ES-I3 (cell line): ENCODE measurements around the gene PLXNA4.

ENCODE experiments used
- H3K36me3 ChIP-seq: 2 replicates; pipeline ENCODE4 v1.6.1; 2013; ENCODE audit warnings: mild to moderate bottlenecking, low read length, control low read depth, moderate library complexity; ENCODE audit not compliant: insufficient read depth
- H3K4me1 ChIP-seq: 2 replicates; pipeline ENCODE4 v1.6.1; 2013; ENCODE audit warnings: mild to moderate bottlenecking, control low read depth, low read length; ENCODE audit not compliant: insufficient read depth
- H3K9ac ChIP-seq: 2 replicates; pipeline ENCODE4 v1.6.1; 2013; ENCODE audit warnings: low read depth, mild to moderate bottlenecking, low read length, moderate library complexity
- H3K9me3 ChIP-seq: 2 replicates; pipeline ENCODE4 v1.6.1; 2013; ENCODE audit warnings: mild to moderate bottlenecking, low read length, moderate library complexity; ENCODE audit not compliant: control insufficient read depth, insufficient read depth

The PLXNA4 gene

DNA sequence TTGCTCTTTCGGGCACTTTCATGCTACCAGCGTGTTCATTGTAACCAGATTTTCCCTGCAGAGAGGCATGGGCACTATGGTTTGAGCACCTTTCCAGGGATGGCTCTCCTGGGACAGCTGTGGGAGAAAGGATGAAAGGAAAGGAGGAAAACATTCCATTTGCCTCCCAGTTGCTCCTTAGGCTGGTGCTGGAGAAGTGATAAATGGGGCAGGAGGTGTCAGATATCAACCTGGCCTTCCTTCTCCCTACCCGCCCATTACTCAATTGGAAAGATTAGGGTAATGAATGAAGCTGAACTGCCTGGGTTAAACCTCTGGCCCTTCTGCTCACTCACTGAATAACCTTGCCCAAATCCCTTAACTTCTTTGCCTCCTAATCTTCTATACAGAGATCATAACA, 228.4 kb downstream of the PLXNA4 start:
- H3K9me3 ChIP-seq: no peaks in the 10 kb centered on the region
- no peak overlapping the region for H3K9ac ChIP-seq
- H3K4me1 ChIP-seq: peaks cover 8% of the 10 kb centered on the region; the same call in 1 of the 2 replicates
- H3K36me3 ChIP-seq: no peaks in the 10 kb centered on the region

GRCh38 chr7:132347123-132347522, 229.1 kb downstream of the PLXNA4 start:
- Histone ChIP-seq H3K36me3 (no peaks in the 10 kb centered on the region), H3K4me1 (peaks cover 8% of the 10 kb centered on the region; the same call in 1 of the 2 replicates), H3K9ac (no peak overlapping the region), H3K9me3 (no peaks in the 10 kb centered on the region)

DNA sequence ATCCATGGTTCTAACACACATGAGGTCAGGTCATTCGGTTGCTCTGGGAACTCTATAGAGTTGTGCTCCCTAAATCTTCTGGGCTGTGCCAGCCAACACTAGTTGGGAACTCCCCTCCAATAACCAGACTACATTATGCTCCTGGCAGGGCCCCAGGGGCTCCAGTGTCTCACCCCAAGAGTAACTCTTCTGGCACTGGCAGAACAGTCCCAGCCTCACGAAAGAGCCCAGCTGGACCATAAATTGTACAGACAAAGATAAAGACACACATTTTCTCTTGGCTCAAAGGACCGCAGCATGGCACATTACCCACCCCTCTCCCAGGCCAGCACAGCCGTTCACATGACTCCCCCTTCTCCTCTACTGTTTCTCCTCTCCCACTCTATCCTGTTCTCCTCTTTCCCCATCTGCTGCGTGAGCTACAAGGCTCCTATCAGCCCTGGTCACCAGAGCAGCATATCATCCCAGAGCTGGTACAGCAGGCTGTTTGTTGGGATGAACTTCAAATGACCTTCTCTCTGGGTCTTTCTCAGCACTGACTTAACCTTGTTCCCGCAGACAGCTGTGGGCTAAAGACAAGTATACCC, 230.6 kb downstream of the PLXNA4 start:
- Histone ChIP-seq H3K4me1 (no peaks in the 10 kb centered on the region), H3K36me3 (no peaks in the 10 kb centered on the region)

DNA sequence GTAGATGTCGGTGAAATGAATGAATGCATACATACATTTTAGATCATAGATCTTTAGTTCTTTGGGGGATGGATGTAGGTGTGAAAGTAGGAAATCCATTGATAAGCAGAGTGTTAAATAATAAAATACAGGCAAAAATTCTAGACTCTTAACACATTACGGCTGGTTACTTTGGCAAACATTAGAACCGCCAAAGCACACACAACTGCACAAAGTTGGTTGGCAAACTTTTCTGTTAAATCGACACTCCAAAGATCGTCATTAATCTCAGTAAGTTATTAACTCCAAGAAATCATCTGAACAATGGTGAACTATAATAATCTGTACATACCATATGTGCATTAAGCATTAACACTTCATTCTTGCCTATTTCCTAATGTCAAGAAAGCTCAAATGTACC, 231.2 kb downstream of the PLXNA4 start:
- H3K36me3 ChIP-seq: no peaks in the 10 kb centered on the region
- no peaks in the 10 kb centered on the region for H3K4me1 ChIP-seq
- H3K9ac ChIP-seq: no peak overlapping the region
- no peaks in the 10 kb centered on the region for H3K9me3 ChIP-seq

More for the DNA sequence above, 230.6 kb downstream of the PLXNA4 start:
- Histone ChIP-seq H3K9me3 (no peaks in the 10 kb centered on the region), H3K9ac (no peak overlapping the region)

GRCh38 chr7:132343199-132343598, 233.1 kb downstream of the PLXNA4 start:
- Histone ChIP-seq H3K4me1 (no peaks in the 10 kb centered on the region), H3K9me3 (no peaks in the 10 kb centered on the region), H3K36me3 (no peaks in the 10 kb centered on the region), H3K9ac (no peak overlapping the region)

- H3K9ac ChIP-seq: no peak overlapping the region
- no peaks in the 10 kb centered on the region for H3K9me3 ChIP-seq
- no peaks in the 10 kb centered on the region for H3K4me1 ChIP-seq
- no peaks in the 10 kb centered on the region for H3K36me3 ChIP-seq
Measured at GRCh38 chr7:132337450-132338080, 238.7 kb downstream of the PLXNA4 start.

DNA sequence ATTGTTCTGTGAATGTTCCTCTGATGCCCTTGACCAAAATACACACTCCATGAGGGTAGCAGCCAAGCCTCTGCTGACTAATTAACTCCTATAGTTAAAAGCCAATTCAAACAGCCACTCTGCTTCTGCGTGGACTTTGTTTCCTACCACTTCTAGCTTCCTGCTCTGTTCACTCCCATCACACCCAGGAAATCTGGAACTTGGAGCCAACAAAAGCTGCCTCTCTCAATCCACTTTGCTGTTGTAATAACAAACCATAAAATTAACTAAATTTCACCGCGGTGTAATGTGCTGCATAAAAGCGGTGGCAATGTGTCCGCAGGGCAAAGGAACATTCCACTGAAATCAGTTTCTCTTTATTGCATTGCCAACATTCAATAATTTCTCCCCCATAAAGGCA, 239.5 kb downstream of the PLXNA4 start:
- no peaks in the 10 kb centered on the region for H3K4me1 ChIP-seq
- no peaks in the 10 kb centered on the region for H3K36me3 ChIP-seq
- H3K9me3 ChIP-seq: no peaks in the 10 kb centered on the region
- H3K9ac ChIP-seq: no peak overlapping the region

DNA sequence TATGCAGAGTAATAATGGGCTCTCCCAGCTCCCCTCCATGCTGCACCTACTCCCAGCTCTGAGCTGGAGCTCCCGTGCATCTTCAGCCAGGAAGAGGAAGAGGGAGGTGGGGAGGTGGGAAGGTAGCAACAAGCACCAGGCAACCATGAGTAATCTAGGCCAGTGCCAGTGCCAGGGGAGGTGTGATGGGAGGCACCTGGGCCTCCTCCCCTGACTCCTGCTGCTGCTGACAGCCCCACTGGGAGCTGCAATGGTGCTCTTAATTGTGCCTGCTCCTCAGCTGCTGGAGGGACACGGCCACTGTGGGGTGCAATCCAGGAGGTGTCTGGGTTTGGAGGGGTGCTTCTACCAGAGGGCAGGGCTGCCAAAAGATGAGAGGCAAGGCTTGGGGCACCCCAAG, 243.0 kb downstream of the PLXNA4 start:
- H3K9me3 ChIP-seq: no peaks in the 10 kb centered on the region
- no peaks in the 10 kb centered on the region for H3K36me3 ChIP-seq
- H3K4me1 ChIP-seq: no peaks in the 10 kb centered on the region
- H3K9ac ChIP-seq: no peak overlapping the region

- Histone ChIP-seq H3K36me3 (no peaks in the 10 kb centered on the region), H3K9ac (no peak overlapping the region), H3K4me1 (no peaks in the 10 kb centered on the region), H3K9me3 (no peaks in the 10 kb centered on the region)
Measured at GRCh38 chr7:132328760-132329159, 247.5 kb downstream of the PLXNA4 start.

GRCh38 chr7:132328047-132328620, 248.1 kb downstream of the PLXNA4 start:
- Histone ChIP-seq H3K36me3 (no peaks in the 10 kb centered on the region), H3K4me1 (no peaks in the 10 kb centered on the region), H3K9ac (no peak overlapping the region), H3K9me3 (no peaks in the 10 kb centered on the region)

GRCh38 chr7:132326878-132327589, 249.2 kb downstream of the PLXNA4 start:
- Histone ChIP-seq H3K36me3 (no peaks in the 10 kb centered on the region), H3K9ac (no peak overlapping the region), H3K4me1 (no peaks in the 10 kb centered on the region)

GRCh38 chr7:132322970-132323369, 253.3 kb downstream of the PLXNA4 start:
- H3K4me1 ChIP-seq: 0 out of 2 replicates have a peak, but pooled peaks cover 5% of the 10 kb centered on the region
- no peak overlapping the region for H3K9ac ChIP-seq
- H3K36me3 ChIP-seq: no peaks in the 10 kb centered on the region
- H3K9me3 ChIP-seq: no peaks in the 10 kb centered on the region

More at GRCh38 chr7:132326878-132327589, 249.2 kb downstream of the PLXNA4 start:
- H3K9me3 ChIP-seq: no peaks in the 10 kb centered on the region

- Histone ChIP-seq H3K9me3 (no peaks in the 10 kb centered on the region; the same call in 1 of the 2 replicates), H3K4me1 (0 out of 2 replicates have a peak, but pooled peaks cover 5% of the 10 kb centered on the region), H3K36me3 (no peaks in the 10 kb centered on the region), H3K9ac (no peak overlapping the region)
Measured at GRCh38 chr7:132321387-132321786, 254.9 kb downstream of the PLXNA4 start.

- 0 out of 2 replicates have a peak, but pooled peaks cover 5% of the 10 kb centered on the region for H3K4me1 ChIP-seq
- H3K9ac ChIP-seq: no peak overlapping the region
- H3K36me3 ChIP-seq: no peaks in the 10 kb centered on the region
- no peaks in the 10 kb centered on the region; the same call in 1 of the 2 replicates for H3K9me3 ChIP-seq
Measured at GRCh38 chr7:132319481-132319880, 256.8 kb downstream of the PLXNA4 start.
